NT2/D1 (cell line): ENCODE measurements around the gene CDCP1.

Experiments
- YY1 ChIP-seq: IDR thresholded peaks from 2 replicates; pipeline ENCODE4 v1.6.1; 2011; ENCODE audit not compliant: insufficient read length, insufficient read depth
- ZNF274 ChIP-seq: IDR thresholded peaks from 2 replicates; pipeline ENCODE4 v1.6.1; 2011; ENCODE audit warnings: mild to moderate bottlenecking, low read depth, low read length

DNA sequence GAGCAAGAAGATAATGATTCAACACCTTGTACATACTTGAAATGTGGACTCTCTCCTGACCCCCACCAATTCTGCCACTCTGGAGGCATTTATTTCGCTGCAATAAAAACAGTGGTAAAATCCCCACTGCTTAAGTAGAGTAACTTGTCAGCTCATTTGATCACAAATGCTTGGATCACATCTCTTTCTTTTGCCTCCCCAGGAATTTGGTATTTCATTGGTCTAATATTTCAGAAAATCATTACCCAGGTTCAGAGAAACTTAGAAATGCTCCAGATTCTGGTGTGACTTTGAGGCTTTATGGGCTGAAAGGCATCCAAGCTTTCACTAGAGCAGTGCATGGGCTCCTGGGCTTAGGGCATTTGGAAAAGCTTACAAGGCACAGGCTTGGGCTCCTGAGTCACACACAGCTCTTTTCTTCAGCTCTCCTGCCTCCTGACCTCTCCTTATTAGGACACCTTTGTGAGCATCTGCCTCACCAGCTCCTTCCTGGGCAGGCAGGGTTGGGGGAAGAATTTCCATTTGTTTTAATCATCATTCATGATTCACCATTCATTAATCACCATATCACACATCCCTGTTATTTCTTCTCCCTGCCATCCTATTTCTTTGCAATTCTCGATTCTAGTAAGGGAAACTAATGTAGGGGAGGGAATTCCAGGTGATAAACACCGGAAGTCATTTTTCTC lies 22.5 kb downstream of the CDCP1 start:
- TF ChIP-seq YY1, result no peak
- TF ChIP-seq ZNF274, result no peak
